Mesenchymal stem cell (in vitro differentiated cells and primary cell): ENCODE results near the gene SETD2.

Experiments
- DNase-seq: peaks from one replicate; pipeline ENCODE4 v3.0.0-alpha.2; 2013
- H2AFZ ChIP-seq: one replicate; pipeline ENCODE4 v1.6.1; 2013; ENCODE audit warnings: low read depth, mild to moderate bottlenecking, control low read depth, inconsistent platforms, low read length, moderate library complexity
- H2AK5ac ChIP-seq: 2 replicates; pipeline ENCODE4 v1.6.1; 2013; ENCODE audit warnings: low read length, moderate library complexity, mild to moderate bottlenecking, inconsistent platforms; ENCODE audit not compliant: severe bottlenecking
- H2BK120ac ChIP-seq: one replicate; pipeline ENCODE4 v1.6.1; 2013; ENCODE audit warnings: low read depth, mild to moderate bottlenecking, inconsistent platforms, low read length, moderate library complexity
- H2BK12ac ChIP-seq, 2 experiments: one replicate each; pipeline ENCODE4 v1.6.1; 2013; ENCODE audit warnings: inconsistent platforms in 2 of 2, low read length in 2 of 2, mild to moderate bottlenecking in 2 of 2, moderate library complexity in 2 of 2, control low read depth in 1 of 2
- H2BK15ac ChIP-seq: one replicate; pipeline ENCODE4 v1.6.1; 2013; ENCODE audit warnings: mild to moderate bottlenecking, low read depth, inconsistent platforms; ENCODE audit not compliant: poor library complexity, severe bottlenecking
- H2BK5ac ChIP-seq: 2 replicates; pipeline ENCODE4 v1.6.1; 2013; ENCODE audit warnings: low read depth, mild to moderate bottlenecking, low read length, control low read depth, inconsistent platforms; ENCODE audit not compliant: poor library complexity, severe bottlenecking
- H3K14ac ChIP-seq, 2 experiments: one replicate each; pipeline ENCODE4 v1.6.1; 2013; ENCODE audit warnings: inconsistent platforms in 2 of 2, low read length in 2 of 2, control low read depth in 1 of 2, mild to moderate bottlenecking in 1 of 2, moderate library complexity in 1 of 2
- H3K18ac ChIP-seq, 2 experiments: one replicate each; pipeline ENCODE4 v1.6.1; 2013; ENCODE audit warnings: inconsistent platforms in 2 of 2, low read length in 2 of 2, control low read depth in 1 of 2, low read depth in 1 of 2, mild to moderate bottlenecking in 1 of 2
- H3K23ac ChIP-seq, 2 experiments: one replicate each; pipeline ENCODE4 v1.6.1; 2013; ENCODE audit warnings: inconsistent platforms in 2 of 2, low read length in 2 of 2, mild to moderate bottlenecking in 2 of 2, moderate library complexity in 2 of 2, control low read depth in 1 of 2
- H3K27ac ChIP-seq: 2 replicates; pipeline ENCODE4 v1.5.1; 2013; ENCODE audit warnings: mild to moderate bottlenecking, moderate library complexity, low read length, control low read depth, inconsistent platforms; ENCODE audit not compliant: poor library complexity, severe bottlenecking
- H3K27me3 ChIP-seq, 2 experiments: 2 replicates each; pipeline versions ENCODE4 v1.6.1 to v1.7.0; 2013; ENCODE audit warnings: low read length in 2 of 2, mild to moderate bottlenecking in 2 of 2, moderate library complexity in 2 of 2, control low read depth in 1 of 2, inconsistent platforms in 1 of 2; ENCODE audit not compliant: control insufficient read depth in 1 of 2, insufficient read depth in 1 of 2
- H3K36me3 ChIP-seq, 2 experiments: 2 replicates each; pipeline versions ENCODE4 v1.6.1 to v1.7.0; 2013; ENCODE audit warnings: low read length in 2 of 2, control low read depth in 1 of 2, inconsistent platforms in 1 of 2, low read depth in 1 of 2, mild to moderate bottlenecking in 1 of 2; ENCODE audit not compliant: insufficient read depth in 2 of 2, control insufficient read depth in 1 of 2
- H3K4ac ChIP-seq, 2 experiments: one replicate each; pipeline ENCODE4 v1.6.1; 2013; ENCODE audit warnings: inconsistent platforms in 2 of 2, low read length in 2 of 2, mild to moderate bottlenecking in 2 of 2, moderate library complexity in 2 of 2, control low read depth in 1 of 2, low read depth in 1 of 2
- H3K4me1 ChIP-seq: 2 replicates; pipeline ENCODE4 v1.6.1; 2013; ENCODE audit warnings: low read depth, low read length, control low read depth; ENCODE audit not compliant: control insufficient read depth, insufficient read depth
- H3K4me2 ChIP-seq: 2 replicates; pipeline ENCODE4 v1.6.1; 2013; ENCODE audit warnings: low read length, mild to moderate bottlenecking, inconsistent platforms; ENCODE audit not compliant: poor library complexity, severe bottlenecking
- H3K4me3 ChIP-seq, 2 experiments: 2 replicates each; pipeline versions ENCODE4 v1.5.1 to v1.7.0; 2013; ENCODE audit warnings: low read length in 2 of 2, mild to moderate bottlenecking in 2 of 2, control low read depth in 1 of 2, low read depth in 1 of 2; ENCODE audit not compliant: insufficient read depth in 1 of 2
- H3K79me1 ChIP-seq: replicated peaks from 2 replicates; pipeline ENCODE4 v1.6.1; 2013; ENCODE audit warnings: mild to moderate bottlenecking, control low read depth, low read length, inconsistent platforms; ENCODE audit not compliant: poor library complexity, severe bottlenecking
- H3K9ac ChIP-seq: 2 replicates; pipeline ENCODE4 v1.7.0; 2013; ENCODE audit warnings: mild to moderate bottlenecking, low read length, moderate library complexity
- H3K9me3 ChIP-seq: 2 replicates; pipeline ENCODE4 v1.7.0; 2013; ENCODE audit warnings: mild to moderate bottlenecking, low read length; ENCODE audit not compliant: control insufficient read depth
- H4K8ac ChIP-seq: one replicate; pipeline ENCODE4 v1.6.1; 2013; ENCODE audit warnings: inconsistent platforms, mild to moderate bottlenecking, low read length, moderate library complexity
- H4K91ac ChIP-seq: one replicate; pipeline ENCODE4 v1.6.1; 2013; ENCODE audit warnings: mild to moderate bottlenecking, low read length, inconsistent platforms
- WGBS: methylation state at CpG from one replicate; pipeline ENCODE4 v1.1.7; 2013; ENCODE audit warnings: mixed read lengths; 5-methylcytosine and 5-hydroxymethylcytosine counted together

SETD2 gene

GRCh38 chr3:46986782-46987310 is 177.1 kb downstream of the SETD2 start:
- H4K8ac ChIP-seq = no peak overlapping the region
- H3K79me1 ChIP-seq = no peaks in the 10 kb centered on the region
- no peak overlapping the region for H2AK5ac ChIP-seq
- H3K27me3 ChIP-seq = no peaks in the 10 kb centered on the region
- no peaks in the 10 kb centered on the region for H3K9me3 ChIP-seq
- H2AFZ ChIP-seq = no peak overlapping the region
- H4K91ac ChIP-seq = no peak overlapping the region
- no peak overlapping the region for H2BK5ac ChIP-seq
- H3K9ac ChIP-seq = no peak overlapping the region
- H3K4me1 ChIP-seq = peaks cover 7% of the 10 kb centered on the region
- H3K4me2 ChIP-seq = no peak overlapping the region
- no peak for DNase-seq
- H3K18ac ChIP-seq = no peak overlapping the region
- no peak overlapping the region for H2BK12ac ChIP-seq
- no peak overlapping the region for H2BK120ac ChIP-seq
- H3K4ac ChIP-seq = no peak overlapping the region
- 84% methylated on average over 3 of the region's 3 CpGs for WGBS
- H3K23ac ChIP-seq = no peak overlapping the region
- H2BK15ac ChIP-seq = no peak overlapping the region
- H3K14ac ChIP-seq = no peak overlapping the region
- H3K27ac ChIP-seq = no peak overlapping the region
- peaks cover 0 to 33% of the 10 kb centered on the region in 2 experiments for H3K36me3 ChIP-seq
- no peak overlapping the region for H3K4me3 ChIP-seq

GRCh38 chr3:46986055-46986730 is 177.7 kb downstream of the SETD2 start:
- WGBS = 96% methylated on average over 4 of the region's 4 CpGs
- H3K4me1 ChIP-seq = peaks cover 10% of the 10 kb centered on the region

GRCh38 chr3:46985588-46985987 is 178.3 kb downstream of the SETD2 start:
- Histone ChIP-seq H3K27ac (no peak overlapping the region), H3K79me1 (peaks cover 1% of the 10 kb centered on the region), H3K9me3 (no peaks in the 10 kb centered on the region), H2BK15ac (no peak overlapping the region), H2AFZ (no peak overlapping the region), H2AK5ac (no peak overlapping the region), H3K4ac (no peak overlapping the region), H3K9ac (no peak overlapping the region), H3K36me3 (peaks cover 0 to 27% of the 10 kb centered on the region in 2 experiments), H2BK120ac (no peak overlapping the region), H3K18ac (no peak overlapping the region), H3K14ac (no peak overlapping the region), H2BK5ac (no peak overlapping the region), H3K27me3 (no peaks in the 10 kb centered on the region), H3K4me2 (no peak overlapping the region), H3K4me1 (peaks cover 11% of the 10 kb centered on the region), H4K8ac (no peak overlapping the region), H3K23ac (no peak overlapping the region), H4K91ac (no peak overlapping the region), H3K4me3 (no peak overlapping the region), H2BK12ac (no peak overlapping the region)
- no peak for DNase-seq
- 93% methylated on average over 5 of the region's 5 CpGs for WGBS

More at GRCh38 chr3:46986055-46986730, 177.7 kb downstream of the SETD2 start:
- H4K8ac ChIP-seq = no peak overlapping the region
- no peak overlapping the region for H3K23ac ChIP-seq
- no peak overlapping the region for H3K4ac ChIP-seq
- no peak overlapping the region for H3K9ac ChIP-seq
- H2BK12ac ChIP-seq = no peak overlapping the region
- H4K91ac ChIP-seq = no peak overlapping the region
- DNase-seq = no peak
- no peaks in the 10 kb centered on the region for H3K9me3 ChIP-seq
- no peak overlapping the region for H3K4me2 ChIP-seq
- H2AK5ac ChIP-seq = no peak overlapping the region
- H3K18ac ChIP-seq = no peak overlapping the region
- no peaks in the 10 kb centered on the region for H3K27me3 ChIP-seq
- H3K27ac ChIP-seq = no peak overlapping the region
- H2AFZ ChIP-seq = no peak overlapping the region
- H2BK15ac ChIP-seq = no peak overlapping the region
- no peak overlapping the region for H3K4me3 ChIP-seq
- no peaks in the 10 kb centered on the region for H3K79me1 ChIP-seq
- H2BK5ac ChIP-seq = no peak overlapping the region
- H2BK120ac ChIP-seq = no peak overlapping the region
- peaks cover 0 to 30% of the 10 kb centered on the region in 2 experiments for H3K36me3 ChIP-seq
- H3K14ac ChIP-seq = no peak overlapping the region

GRCh38 chr3:46984591-46985459 is 179.1 kb downstream of the SETD2 start:
- Histone ChIP-seq H2AFZ (no peak overlapping the region), H2BK15ac (no peak overlapping the region), H3K36me3 (peaks cover 0 to 26% of the 10 kb centered on the region in 2 experiments), H2AK5ac (no peak overlapping the region), H2BK120ac (no peak overlapping the region), H2BK12ac (no peak overlapping the region), H2BK5ac (no peak overlapping the region), H4K91ac (no peak overlapping the region), H3K4me3 (no peak overlapping the region), H3K9ac (no peak overlapping the region), H3K4me1 (peaks cover 17% of the 10 kb centered on the region), H3K23ac (no peak overlapping the region), H3K4ac (no peak overlapping the region), H3K79me1 (peaks cover 9% of the 10 kb centered on the region), H3K14ac (no peak overlapping the region), H3K9me3 (no peaks in the 10 kb centered on the region), H3K27ac (no peak overlapping the region), H3K18ac (no peak overlapping the region), H3K4me2 (no peak overlapping the region), H4K8ac (no peak overlapping the region), H3K27me3 (no peaks in the 10 kb centered on the region)
- 93% methylated on average over 11 of the region's 11 CpGs for WGBS
- DNase-seq = no peak
